GM18951 (cell line): ENCODE results near the gene DOC2A.

Experiments
- POLR2A ChIP-seq: IDR thresholded peaks from 4 replicates; pipeline ENCODE4 v1.6.1; 2011; ENCODE audit warnings: mild to moderate bottlenecking; ENCODE audit not compliant: insufficient read length, insufficient read depth; ENCODE audit errors: extremely low read depth
- in situ Hi-C: fragments of 300-500 bp; cut with MboI; formaldehyde crosslinking; loops from one replicate; pipeline ENCODE4 v1.12.0; 2022; ENCODE audit warnings: low sequenced_read_pairs, mixed read lengths, inconsistent platforms; ENCODE audit not compliant: unreplicated experiment

The DOC2A gene

GRCh38 chr16:29959293-29959692 is 51.5 kb downstream of the DOC2A start:
- TF ChIP-seq POLR2A = no peak
- in situ Hi-C loops = no loop called here

- in situ Hi-C loops = no loop called here
- TF ChIP-seq POLR2A = no peak
Observed at GRCh38 chr16:29958756-29959155, 52.1 kb downstream of the DOC2A start.
